ENCODE measurements around the gene LGR4.

The LGR4 gene

GRCh38 chr11:27485930-27486773 is 13.6 kb upstream of the LGR4 start:
- peak; percentile 69 for DNase-seq

DNA sequence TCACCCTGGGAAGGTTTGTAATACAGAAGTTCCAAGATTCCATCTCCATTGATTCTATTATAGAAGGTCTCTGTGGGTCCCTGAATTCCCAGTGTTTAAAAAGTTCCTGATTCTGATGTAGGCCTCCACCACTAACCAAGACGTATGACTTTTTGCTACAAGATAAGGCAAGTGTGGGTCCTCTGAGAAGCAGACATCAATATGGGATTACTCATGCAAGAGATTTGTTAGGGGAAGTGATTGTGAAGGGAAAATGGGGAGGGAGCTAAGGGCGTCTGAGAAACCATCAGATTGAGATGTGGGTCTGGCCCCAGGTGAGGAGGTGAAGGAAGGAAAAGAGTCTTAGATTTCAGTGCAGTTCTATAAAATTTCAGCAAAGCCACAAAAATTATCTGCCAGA is 10.2 kb upstream of the LGR4 start:
- DNase-seq = no peak

- no peak for DNase-seq
Measured at GRCh38 chr11:27481992-27482391, 9.4 kb upstream of the LGR4 start.

- no peak for DNase-seq
Measured at GRCh38 chr11:27477831-27478230, 5.2 kb upstream of the LGR4 start.

- no peak for DNase-seq
Measured at GRCh38 chr11:27477243-27477642, 4.7 kb upstream of the LGR4 start.

- no peak for DNase-seq
Measured at GRCh38 chr11:27475622-27476021, 3.0 kb upstream of the LGR4 start.

DNA sequence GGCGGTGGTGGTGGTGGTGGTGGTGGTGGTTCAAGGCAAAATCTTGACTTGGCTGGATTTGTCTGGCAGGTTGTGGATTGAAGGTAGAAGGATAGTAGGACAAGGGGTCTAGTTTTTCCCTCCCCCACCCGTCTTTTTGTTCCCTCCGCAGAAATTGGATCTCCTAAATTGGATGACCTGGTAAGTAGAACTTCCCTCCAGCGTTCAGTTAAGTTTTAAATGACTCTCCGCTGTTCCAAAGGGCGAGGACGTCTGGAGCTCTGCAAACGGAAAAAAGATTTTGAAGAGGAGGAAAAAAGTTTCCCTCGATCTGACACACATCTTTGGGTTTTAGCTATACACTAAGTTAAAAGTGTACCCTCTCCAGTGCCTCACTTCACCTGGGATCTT is 422 bp upstream of the LGR4 start:
- DNase-seq = no peak

GRCh38 chr11:27471589-27472397 is 797 bp downstream of the LGR4 start:
- DNase-seq = no peak

GRCh38 chr11:27470826-27471588 is 1.6 kb downstream of the LGR4 start:
- no peak for DNase-seq

DNA sequence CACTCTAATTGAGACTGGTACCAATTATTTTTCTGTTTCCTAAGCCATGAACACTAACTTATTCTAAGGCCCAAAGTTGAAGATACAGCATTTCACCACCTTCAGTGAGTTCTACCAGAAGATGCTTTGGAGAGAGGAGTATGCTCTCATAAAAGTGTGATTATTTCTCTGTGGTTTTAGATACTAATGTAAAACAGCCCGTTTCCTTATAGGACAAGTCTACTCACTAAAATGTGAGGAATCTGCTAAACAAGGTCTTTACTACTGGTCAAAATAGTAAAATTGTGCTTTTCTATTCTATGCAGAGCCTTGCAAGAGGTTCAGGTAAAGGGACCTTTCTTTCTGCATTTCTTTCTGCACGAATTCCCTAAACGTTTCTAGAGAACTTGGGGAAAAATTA is 2.4 kb downstream of the LGR4 start:
- no peak for DNase-seq

DNA sequence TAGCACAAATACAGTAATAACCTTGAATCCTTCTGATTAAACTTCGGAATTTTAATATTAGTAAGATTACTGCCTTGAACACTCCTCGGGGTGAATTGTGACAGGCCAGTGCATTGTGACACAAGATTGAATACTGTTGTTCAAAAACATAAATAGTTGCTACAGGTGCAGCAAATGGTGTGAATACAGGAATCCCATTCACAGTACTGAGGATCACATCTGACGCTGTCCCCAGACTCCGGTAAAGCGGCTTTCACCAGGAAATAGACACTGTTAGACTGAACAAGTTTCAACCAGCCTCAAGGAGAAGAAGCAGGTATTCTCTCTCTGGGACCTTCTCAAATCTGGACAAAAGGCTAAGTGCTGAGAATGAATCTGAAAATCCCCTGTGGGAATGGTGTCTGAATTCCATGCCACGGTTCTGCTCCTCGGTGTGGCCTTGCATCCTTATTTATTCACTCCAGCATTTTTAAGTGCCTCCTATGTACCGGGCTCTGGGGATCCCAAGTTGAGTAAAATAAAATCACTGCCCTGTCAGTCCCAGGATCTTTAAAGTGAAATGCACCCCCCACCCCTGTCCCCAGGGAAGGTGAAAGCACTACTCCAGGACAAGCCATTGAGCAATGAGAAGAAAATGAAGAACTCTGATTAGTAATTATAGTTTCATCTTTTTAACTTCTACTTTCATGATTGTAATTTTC is 3.4 kb downstream of the LGR4 start:
- DNase-seq = no peak

- DNase-seq = peak; percentile 82
Measured at GRCh38 chr11:27468209-27468994, 4.2 kb downstream of the LGR4 start.

DNA sequence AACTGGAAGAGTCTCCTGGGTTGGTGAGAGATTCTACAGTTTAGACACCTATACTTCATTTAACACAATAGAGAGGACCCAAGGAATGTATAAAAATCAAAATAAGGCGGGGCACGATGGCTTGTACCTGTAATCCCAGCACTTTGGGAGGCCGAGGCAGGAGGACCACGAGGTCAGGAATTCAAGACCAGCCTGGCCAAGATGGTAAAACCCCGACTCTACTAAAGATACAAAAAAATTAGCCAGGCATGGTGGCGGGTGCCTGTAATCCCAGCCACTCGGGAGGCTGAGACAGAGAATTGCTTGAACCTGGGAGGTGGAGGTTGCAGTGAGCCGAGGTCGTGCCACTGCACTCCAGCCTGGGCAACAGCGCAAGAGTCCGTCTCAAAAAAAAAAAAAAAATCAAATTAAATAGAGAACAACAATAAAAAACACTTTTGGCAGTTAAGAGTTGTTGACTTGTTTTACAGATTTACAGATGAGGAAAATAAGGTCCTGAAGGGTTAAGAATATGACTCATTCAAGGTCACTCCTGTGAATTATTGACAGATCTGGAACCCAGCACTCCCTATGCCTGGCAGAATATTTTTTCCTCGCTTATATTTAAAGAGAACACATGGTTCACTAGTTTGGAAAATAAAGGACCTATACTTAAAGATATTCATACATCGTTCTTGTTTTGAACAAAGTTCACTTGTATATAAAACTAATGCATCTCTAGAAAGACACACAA is 5.2 kb downstream of the LGR4 start:
- DNase-seq = no peak

- no peak for DNase-seq
Measured at GRCh38 chr11:27466363-27466762, 6.2 kb downstream of the LGR4 start.

DNA sequence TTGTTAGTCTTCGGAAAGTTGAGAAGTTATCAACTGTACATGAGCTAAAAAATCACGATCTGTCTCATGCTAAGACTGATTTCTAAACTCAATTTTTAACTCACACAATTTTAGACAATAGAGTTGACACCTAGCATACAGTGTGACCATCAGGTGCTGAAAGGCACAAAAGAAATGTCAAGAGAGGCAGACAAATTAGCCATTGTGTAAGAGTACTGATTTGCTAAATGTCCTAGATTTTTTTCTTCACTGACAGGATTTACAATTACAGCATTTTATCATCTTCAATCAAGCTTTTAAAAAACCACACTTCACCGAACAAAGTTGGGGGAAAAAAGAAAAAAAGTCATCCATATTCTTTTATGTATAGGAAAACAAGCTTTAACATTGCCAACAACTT is 7.0 kb downstream of the LGR4 start:
- DNase-seq = no peak

DNA sequence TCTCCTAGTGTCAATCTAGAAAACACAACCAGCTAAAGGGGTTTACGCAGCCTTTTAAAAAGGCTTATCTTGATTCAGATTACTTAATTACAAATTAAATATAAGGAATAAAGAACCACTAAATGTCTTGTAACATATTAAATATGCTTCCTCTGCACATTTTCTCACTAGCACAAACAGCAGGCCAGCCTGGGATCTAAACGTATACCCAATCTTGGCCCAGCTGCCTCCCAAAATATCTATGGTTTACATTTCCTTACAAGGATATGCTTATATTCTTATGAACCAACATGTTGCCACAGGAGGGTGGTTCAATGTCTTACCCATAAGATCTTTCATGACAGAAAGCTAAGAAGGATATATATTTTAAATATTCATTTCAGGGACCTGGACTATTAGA is 7.7 kb downstream of the LGR4 start:
- DNase-seq = no peak

GRCh38 chr11:27464289-27464696 is 8.3 kb downstream of the LGR4 start:
- DNase-seq = peak; percentile 75

GRCh38 chr11:27462543-27462942 is 10.0 kb downstream of the LGR4 start:
- peak; percentile 46 for DNase-seq

- no peak for DNase-seq
Measured at GRCh38 chr11:27460158-27460978, 12.2 kb downstream of the LGR4 start.

DNA sequence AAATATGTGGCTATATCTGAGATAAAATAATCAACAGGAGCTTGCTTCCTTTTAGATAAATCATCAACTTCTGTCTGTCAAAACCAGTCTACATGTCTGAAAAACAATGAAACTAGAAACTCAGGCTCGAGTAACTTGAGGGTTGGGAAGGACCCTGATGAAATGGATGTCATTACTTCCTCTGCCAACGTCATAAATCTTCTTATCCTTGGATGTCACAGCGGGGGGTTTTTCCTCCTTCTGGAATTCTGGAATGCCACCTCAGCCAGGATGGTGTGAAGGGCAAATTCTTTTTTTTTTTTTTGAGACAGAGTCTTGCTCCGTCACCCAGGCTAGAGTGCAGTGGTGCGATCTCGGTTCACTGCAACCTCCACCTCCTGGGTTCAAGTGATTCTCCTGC is 13.4 kb downstream of the LGR4 start:
- DNase-seq = no peak

Measured in EL (cell line).